ENCODE data around the gene HOTAIR. TPM values are rescaled to one million over a fixed set of nuclear protein-coding genes. Genes with fewer than 3 reads are reported as not detected.

HOTAIR gene
- total RNA-seq, 1 experiment from 2014 or later, result not detected

DNA sequence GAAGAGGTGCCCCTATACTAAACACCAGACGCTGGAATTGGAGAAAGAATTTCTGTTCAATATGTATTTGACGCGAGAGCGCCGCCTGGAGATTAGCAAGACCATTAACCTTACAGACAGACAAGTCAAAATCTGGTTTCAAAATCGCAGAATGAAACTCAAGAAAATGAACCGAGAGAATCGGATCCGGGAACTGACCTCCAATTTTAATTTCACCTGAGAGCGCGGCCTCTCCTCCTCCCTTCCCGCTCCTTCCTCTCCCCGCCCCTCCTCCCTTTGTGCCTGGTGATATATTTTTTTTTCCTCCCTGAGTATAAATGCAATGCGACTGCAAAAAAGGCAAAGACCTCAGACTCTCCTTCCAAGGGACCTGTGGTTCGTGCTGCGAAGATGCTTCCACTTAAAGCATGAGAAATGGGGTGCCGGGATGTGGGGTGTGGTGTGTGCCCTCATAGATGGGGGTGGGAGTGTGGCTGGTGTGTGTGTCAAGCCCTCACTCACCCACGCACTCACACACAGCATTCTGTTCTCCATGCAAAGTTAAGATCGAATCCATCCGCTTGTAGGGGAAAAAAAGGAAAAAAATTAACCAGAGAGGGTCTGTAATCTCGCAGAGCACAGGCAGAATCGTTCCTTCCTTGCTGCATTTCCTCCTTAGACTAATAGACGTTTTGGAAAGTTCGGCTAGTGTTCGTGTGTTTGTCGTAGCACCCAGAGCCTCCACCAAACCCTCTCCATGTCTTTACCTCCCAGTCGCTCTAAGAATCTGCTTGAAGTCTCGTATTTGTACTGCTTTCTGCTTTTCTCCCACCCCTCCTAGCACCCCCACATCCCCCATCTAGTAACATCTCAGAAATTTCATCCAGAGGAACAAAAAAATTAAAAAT is 14.7 kb upstream of the HOTAIR start:
- H2BK15ac ChIP-seq (ENCODE audit: low read depth, low read length), result no peak overlapping the region
- H4K8ac ChIP-seq (replicated peaks; ENCODE audit: insufficient read length, low read depth, low read length), result no peak overlapping the region
- TF ChIP-seq, protein P1, sequence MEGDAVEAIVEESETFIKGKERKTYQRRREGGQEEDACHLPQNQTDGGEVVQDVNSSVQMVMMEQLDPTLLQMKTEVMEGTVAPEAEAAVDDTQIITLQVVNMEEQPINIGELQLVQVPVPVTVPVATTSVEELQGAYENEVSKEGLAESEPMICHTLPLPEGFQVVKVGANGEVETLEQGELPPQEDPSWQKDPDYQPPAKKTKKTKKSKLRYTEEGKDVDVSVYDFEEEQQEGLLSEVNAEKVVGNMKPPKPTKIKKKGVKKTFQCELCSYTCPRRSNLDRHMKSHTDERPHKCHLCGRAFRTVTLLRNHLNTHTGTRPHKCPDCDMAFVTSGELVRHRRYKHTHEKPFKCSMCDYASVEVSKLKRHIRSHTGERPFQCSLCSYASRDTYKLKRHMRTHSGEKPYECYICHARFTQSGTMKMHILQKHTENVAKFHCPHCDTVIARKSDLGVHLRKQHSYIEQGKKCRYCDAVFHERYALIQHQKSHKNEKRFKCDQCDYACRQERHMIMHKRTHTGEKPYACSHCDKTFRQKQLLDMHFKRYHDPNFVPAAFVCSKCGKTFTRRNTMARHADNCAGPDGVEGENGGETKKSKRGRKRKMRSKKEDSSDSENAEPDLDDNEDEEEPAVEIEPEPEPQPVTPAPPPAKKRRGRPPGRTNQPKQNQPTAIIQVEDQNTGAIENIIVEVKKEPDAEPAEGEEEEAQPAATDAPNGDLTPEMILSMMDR (conservative IDR thresholded peaks at IDR 0.05), result peak; percentile 58
- H4K5ac ChIP-seq (ENCODE audit: insufficient read length, low read depth, low read length), result no peak overlapping the region
- no peak overlapping the region for H2BK5ac ChIP-seq (ENCODE audit: insufficient read length, low read length)
- H3K4me2 ChIP-seq (ENCODE audit: insufficient read depth, insufficient read length, low read length), result no peak overlapping the region
- no peak overlapping the region for H3K27ac Mint-ChIP-seq
- no peak overlapping the region for H3K18ac ChIP-seq (ENCODE audit: insufficient read length, low read depth, low read length)
- H3K79me1 ChIP-seq (ENCODE audit: insufficient read depth, low read depth, low read length, poor library complexity, severe bottlenecking), result no peaks in the 10 kb centered on the region
- H3K4me1 ChIP-seq (ENCODE audit: insufficient read depth, low read length), result no peaks in the 10 kb centered on the region
- no peak overlapping the region for H4K91ac ChIP-seq (ENCODE audit: insufficient read length, low read depth, low read length)
- H3K23me2 ChIP-seq (ENCODE audit: insufficient read length, low read depth, low read length, poor library complexity, severe bottlenecking), result no peaks in the 10 kb centered on the region
- H3K14ac ChIP-seq (ENCODE audit: insufficient read depth, low read length), result no peak overlapping the region
- no peak overlapping the region for H3T11ph ChIP-seq (ENCODE audit: low read length)
- no CpG with 5 or more reads among the region's 28 CpGs for WGBS (ENCODE audit: extremely low coverage, insufficient read length, low lambda C conversion rate)
- H3K4me1 Mint-ChIP-seq, result peaks cover 3 to 16% of the 10 kb centered on the region in 2 experiments; a peak in 2 of 4 replicates
- no peak overlapping the region for H3K56ac ChIP-seq (ENCODE audit: insufficient read length, low read depth, low read length)
- H3K23ac ChIP-seq (ENCODE audit: insufficient read length, low read depth, low read length), result no peak overlapping the region
- H3K27me3 Mint-ChIP-seq (ENCODE audit: low read depth), result peaks cover 100% of the 10 kb centered on the region
- no peaks in the 10 kb centered on the region for H4K20me1 ChIP-seq (ENCODE audit: control insufficient read depth, insufficient read depth, insufficient read length)
- peaks cover 96% of the 10 kb centered on the region for H3K27me3 ChIP-seq (ENCODE audit: insufficient read depth, low read length)
- no peak overlapping the region for H2AK5ac ChIP-seq (ENCODE audit: insufficient read length, low read length)
- H3K27ac ChIP-seq (ENCODE audit: insufficient read length, low read depth, low read length), result no peak overlapping the region
- no peak overlapping the region for H2BK12ac ChIP-seq (ENCODE audit: insufficient read length, low read depth, low read length)
- no peaks in the 10 kb centered on the region for H3K79me2 ChIP-seq (ENCODE audit: insufficient read depth, low read length)
- H2BK120ac ChIP-seq (ENCODE audit: low read depth, low read length, poor library complexity, severe bottlenecking), result no peak overlapping the region
- H3K9me3 Mint-ChIP-seq, result peaks cover 3 to 8% of the 10 kb centered on the region in 2 experiments; a peak in 4 of 5 replicates
- no peak overlapping the region for H3K4ac ChIP-seq (ENCODE audit: low read depth, low read length)
- no peak overlapping the region for H2AFZ ChIP-seq (ENCODE audit: low read length)
- no peaks in the 10 kb centered on the region; a peak in 2 of 7 replicates for H3K36me3 Mint-ChIP-seq (ENCODE audit: insufficient read depth in 1 of 3, low read depth in 3 of 3)
- no peak overlapping the region for H3K9ac ChIP-seq (ENCODE audit: extremely low read depth, insufficient read length, low read length)
- H3K4me3 Mint-ChIP-seq, result no peak overlapping the region
- H3K9me3 ChIP-seq (ENCODE audit: control insufficient read depth, low read depth, low read length), result no peaks in the 10 kb centered on the region
- no peak for DNase-seq
- H2BK20ac ChIP-seq (ENCODE audit: low read depth, low read length, poor library complexity, severe bottlenecking), result no peak overlapping the region
